A549 (cell line): Measurements from ENCODE around the gene PAEP. TPM values are rescaled to one million over a fixed set of nuclear protein-coding genes. Genes with fewer than 3 reads are reported as not detected.
A peak's percentile ranks its signal among the peaks of the same experiment; 100 is the strongest.

Experiments used
- ATAC-seq, 2 experiments: fragments of 200-7000 bp in 1 of 2; fragments of >200 bp in 1 of 2; cut with Nextera tagmentation in 1 of 2; cut with Tn5 transposase in 1 of 2; 3 replicates each; pipeline versions ENCODE4 v1.8.0 to v1.9.1; 2018 to 2020; ENCODE audit warnings: mild to moderate bottlenecking in 1 of 2, moderate library complexity in 1 of 2
- CTCF ChIA-PET: fragments of 300-600 bp; sonication (Branson Sonifier 250); formaldehyde crosslinking; extraction: SDS; loops from one replicate; lab custom pipeline; 2021; ENCODE audit warnings: antibody characterized with exemption, inconsistent platforms; lab: Yijun Ruan, JAX
- POLR2A ChIA-PET: fragments of 350-600 bp; formaldehyde crosslinking; extraction: SDS; loops from one replicate; lab custom pipeline; 2021; ENCODE audit warnings: antibody characterized with exemption, inconsistent platforms; lab: Yijun Ruan, JAX
- DNase-seq, 2 experiments: peaks; one replicate each; pipeline versions ENCODE4 v3.0.0 to v3.0.0-alpha.2; 2011 to 2016; ENCODE audit warnings: low read depth in 1 of 2, low spot score in 1 of 2
- FAIRE-seq: peaks from 2 replicates; lab custom pipeline; 2011; peaks lifted over from hg19 to GRCh38; lab: Jason Lieb, UNC
- H3K27ac ChIP-seq, 2 experiments: fragments of >200 bp; sonication (Bioruptor Twin); formaldehyde crosslinking; 3 replicates each; pipeline ENCODE4 v1.5.1; 2016 to 2017
- H3K4me1 ChIP-seq: fragments of >200 bp; sonication (Bioruptor Twin); formaldehyde crosslinking; 3 replicates; pipeline ENCODE4 v1.6.1; 2016
- H3K4me2 ChIP-seq: fragments of >200 bp; sonication (Bioruptor Twin); formaldehyde crosslinking; 3 replicates; pipeline ENCODE4 v1.6.1; 2016
- H3K4me3 ChIP-seq: fragments of >200 bp; sonication (Bioruptor Twin); formaldehyde crosslinking; 3 replicates; pipeline ENCODE4 v1.5.1; 2016
- H3K9me3 ChIP-seq: fragments of >200 bp; sonication (Bioruptor Twin); formaldehyde crosslinking; 3 replicates; pipeline ENCODE4 v1.6.1; 2016
- ATOH8 ChIP-seq: fragments of 250-450 bp; sonication (Bioruptor Pico); IDR thresholded peaks from 2 replicates; pipeline ENCODE4 v1.5.0; 2020; ENCODE audit warnings: low read depth, mild to moderate bottlenecking, moderate library complexity
- CEBPB ChIP-seq, 2 experiments: fragments of >200 bp in 1 of 2; sonication (Bioruptor Twin) in 1 of 2; formaldehyde crosslinking in 1 of 2; IDR thresholded peaks; 2 replicates each; pipeline ENCODE4 v1.6.1; 2012 to 2016
- CHD2 ChIP-seq: fragments of 150-350 bp; IDR thresholded peaks from 2 replicates; pipeline ENCODE4 v1.6.1; 2014; ENCODE audit warnings: low read length; ENCODE audit not compliant: partially characterized antibody
- EHF ChIP-seq: fragments of 250-450 bp; sonication (Bioruptor Pico); IDR thresholded peaks from 2 replicates; pipeline ENCODE4 v1.5.0; 2020; ENCODE audit warnings: mild to moderate bottlenecking
- EHMT2 ChIP-seq: fragments of 200-600 bp; sonication (generic); IDR thresholded peaks from 2 replicates; pipeline ENCODE4 v1.6.1; 2016; ENCODE audit warnings: antibody characterized with exemption, low read depth, mild to moderate bottlenecking, moderate library complexity
- EP300 ChIP-seq, 2 experiments: fragments of >200 bp; sonication (Bioruptor Twin); formaldehyde crosslinking; IDR thresholded peaks; 2 replicates in 1 of 2; 3 replicates in 1 of 2; pipeline ENCODE4 v1.6.1; 2016 to 2017
- ESRRA ChIP-seq: fragments of 150-350 bp; IDR thresholded peaks from 2 replicates; pipeline ENCODE4 v1.6.1; 2014; ENCODE audit warnings: mild to moderate bottlenecking, low read length, borderline replicate concordance
- FOSL2 ChIP-seq, 2 experiments: fragments of 450-650 bp in 1 of 2; fragments of >200 bp in 1 of 2; sonication (Bioruptor Twin) in 1 of 2; formaldehyde crosslinking; IDR thresholded peaks; 2 replicates each; pipeline versions ENCODE4 v1.5.0 to v1.6.1; 2016 to 2020; ENCODE audit warnings: mild to moderate bottlenecking in 1 of 2, moderate library complexity in 1 of 2
- FOXS1 ChIP-seq: fragments of 250-450 bp; sonication (Bioruptor Pico); IDR thresholded peaks from 2 replicates; pipeline ENCODE4 v1.5.0; 2020; ENCODE audit warnings: mild to moderate bottlenecking, moderate library complexity
- HEYL ChIP-seq: fragments of 250-450 bp; sonication (Bioruptor Pico); IDR thresholded peaks from 2 replicates; pipeline ENCODE4 v1.8.0; 2021; ENCODE audit warnings: mild to moderate bottlenecking, moderate library complexity
- JUN ChIP-seq, 2 experiments: fragments of >200 bp; sonication (Bioruptor Twin); formaldehyde crosslinking; IDR thresholded peaks; 2 replicates in 1 of 2; 3 replicates in 1 of 2; pipeline ENCODE4 v1.6.1; 2016 to 2017
- KDM1A ChIP-seq: fragments of 200-600 bp; sonication (generic); IDR thresholded peaks from 2 replicates; pipeline ENCODE4 v1.6.1; 2016; ENCODE audit warnings: low read depth, mild to moderate bottlenecking
- NPAS2 ChIP-seq: fragments of 250-450 bp; sonication (Bioruptor Pico); IDR thresholded peaks from 2 replicates; pipeline ENCODE4 v1.8.0; 2022; ENCODE audit warnings: mild to moderate bottlenecking, moderate library complexity, borderline replicate concordance
- PBX3 ChIP-seq: IDR thresholded peaks from 2 replicates; pipeline ENCODE4 v1.6.1; 2012
- POLR2A ChIP-seq: IDR thresholded peaks from 2 replicates; pipeline ENCODE4 v1.6.1; 2012; ENCODE audit warnings: mild to moderate bottlenecking, low read length
- USF2 ChIP-seq: fragments of 450-650 bp; IDR thresholded peaks from 2 replicates; pipeline ENCODE4 v1.6.1; 2014; ENCODE audit warnings: antibody characterized with exemption
- ZNF302 ChIP-seq: fragments of 250-450 bp; sonication (Bioruptor Pico); IDR thresholded peaks from 2 replicates; pipeline ENCODE4 v1.9.0; 2021; ENCODE audit warnings: inconsistent platforms, mild to moderate bottlenecking, moderate library complexity
- WGBS: methylation state at CpG from one replicate; pipeline ENCODE4 v1.1.6; 2017; ENCODE audit errors: missing lambda C conversion rate; 5-methylcytosine and 5-hydroxymethylcytosine counted together
- polyA plus RNA-seq, 4 experiments: library from polyadenylated mRNA; depleted of rRNA in 3 of 4; stranded (reverse); fragments of >200 nt; fragmentation: RNase III in 1 of 4; extraction: RNeasy Plus Mini Kit Qiagen cat#74134 plus additional on column Dnase treatment in 1 of 4; gene quantifications; 2 replicates in 3 of 4; 3 replicates in 1 of 4; pipeline ENCODE4 v1.2.3, GENCODE V29; 2011 to 2017
- TF ChIP-seq, protein P1 (sequence below): fragments of >200 bp; sonication (Bioruptor Twin); formaldehyde crosslinking; IDR thresholded peaks from 3 replicates; pipeline ENCODE4 v1.6.1; 2016
- TF ChIP-seq, protein P2 (sequence below): fragments of >200 bp; sonication (Bioruptor Twin); formaldehyde crosslinking; IDR thresholded peaks from 2 replicates; pipeline ENCODE4 v1.6.1; 2016
- TF ChIP-seq, protein P3 (sequence below): fragments of 250-450 bp; sonication (Bioruptor Pico); IDR thresholded peaks from 2 replicates; pipeline ENCODE4 v1.5.0; 2021; ENCODE audit warnings: mild to moderate bottlenecking, moderate library complexity, borderline replicate concordance
- TF ChIP-seq, protein P4 (sequence below): IDR thresholded peaks from 2 replicates; pipeline ENCODE4 v1.6.1; 2012; ENCODE audit warnings: low read depth, borderline replicate concordance

The PAEP gene
- polyA plus RNA-seq, 2 of the 4 experiments (the other 2 are of a cell fraction), result not detected

GRCh38 chr9:135608999-135609317 lies 47.4 kb downstream of the PAEP start:
- no peak overlapping the region for H3K4me2 ChIP-seq
- no peaks in the 10 kb centered on the region for H3K4me1 ChIP-seq
- FAIRE-seq (no peak), DNase-seq (no peak), ATAC-seq (no peak)
- no peaks in the 10 kb centered on the region for H3K9me3 ChIP-seq
- ChIA-PET CTCF (interaction anchor here (1.2 kb wide), 1 partner anchor 8 kb away, joined by 3 read pairs; no protein-coding TSS in a partner anchor), POLR2A (no interaction called here)
- H3K4me3 ChIP-seq, result no peak overlapping the region
- 73% methylated on average over 7 of the region's 15 CpGs for whole genome bisulfite sequencing
- TF ChIP-seq, protein P1, sequence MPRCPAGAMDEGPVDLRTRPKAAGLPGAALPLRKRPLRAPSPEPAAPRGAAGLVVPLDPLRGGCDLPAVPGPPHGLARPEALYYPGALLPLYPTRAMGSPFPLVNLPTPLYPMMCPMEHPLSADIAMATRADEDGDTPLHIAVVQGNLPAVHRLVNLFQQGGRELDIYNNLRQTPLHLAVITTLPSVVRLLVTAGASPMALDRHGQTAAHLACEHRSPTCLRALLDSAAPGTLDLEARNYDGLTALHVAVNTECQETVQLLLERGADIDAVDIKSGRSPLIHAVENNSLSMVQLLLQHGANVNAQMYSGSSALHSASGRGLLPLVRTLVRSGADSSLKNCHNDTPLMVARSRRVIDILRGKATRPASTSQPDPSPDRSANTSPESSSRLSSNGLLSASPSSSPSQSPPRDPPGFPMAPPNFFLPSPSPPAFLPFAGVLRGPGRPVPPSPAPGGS, result no peak
- no peak for TF ChIP-seq HEYL (CRISPR knock-in tag)
- TF ChIP-seq KDM1A, result no peak
- TF ChIP-seq JUN (IDR thresholded peaks at IDR 0.05), result no peak
- no peak overlapping the region for H3K27ac ChIP-seq

DNA sequence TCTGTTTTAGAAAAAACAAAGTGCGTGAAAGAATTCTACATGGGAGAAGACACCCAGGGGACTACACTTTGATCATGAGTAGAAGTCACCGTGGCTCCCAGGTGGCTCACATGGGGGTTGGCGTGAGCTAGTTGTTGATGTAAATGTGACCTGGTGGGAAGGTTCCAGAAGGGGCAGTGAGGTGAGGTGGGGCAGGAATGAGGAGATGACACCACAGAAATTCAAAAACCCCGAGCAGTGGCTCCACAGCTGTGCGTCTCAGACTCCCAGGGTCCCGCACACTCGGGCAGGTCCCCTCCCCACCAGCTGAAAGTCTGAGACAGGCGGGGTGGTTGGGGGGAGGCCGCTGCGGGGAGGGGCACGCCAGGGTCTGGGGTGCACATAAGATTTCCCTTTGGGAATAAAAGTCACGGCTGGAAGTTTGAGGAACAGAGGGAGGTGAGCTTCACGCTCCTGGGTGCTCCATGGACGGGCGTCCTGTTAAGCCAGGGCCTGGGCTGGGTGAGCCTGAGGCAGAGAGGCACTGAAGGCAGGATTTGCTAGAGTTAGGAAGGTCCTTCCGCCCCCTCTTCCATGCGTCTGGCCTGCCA lies 47.9 kb downstream of the PAEP start:
- FAIRE-seq (no peak), ATAC-seq (0 out of 6 replicates have a peak, but pooled peaks of 1 of the 2 experiments have one; percentile 18), DNase-seq (no peak)
- Histone ChIP-seq H3K4me3 (no peak overlapping the region), H3K4me1 (no peaks in the 10 kb centered on the region), H3K27ac (no peak overlapping the region), H3K4me2 (no peak overlapping the region), H3K9me3 (no peaks in the 10 kb centered on the region)
- 58% methylated on average over 17 of the region's 17 CpGs for WGBS
- ChIA-PET POLR2A (no interaction called here), CTCF (interaction anchor here (1.2 kb wide), 1 partner anchor 9 kb away, joined by 3 read pairs; no protein-coding TSS in a partner anchor)
- TF ChIP-seq ZNF302 (no peak), ATOH8 (CRISPR knock-in tag) (no peak), EP300 (IDR thresholded peaks at IDR 0.05) (no peak), USF2 (no peak), FOSL2 (IDR thresholded peaks at IDR 0.05) (no peak), FOSL2 (CRISPR knock-in tag; IDR thresholded peaks at IDR 0.05) (no peak), ESRRA (no peak), EHF (CRISPR knock-in tag) (no peak), FOXS1 (CRISPR knock-in tag) (no peak), NPAS2 (CRISPR knock-in tag) (no peak), POLR2A (no peak), EHMT2 (no peak), CEBPB (IDR thresholded peaks at IDR 0.05) (no peak), CHD2 (no peak), PBX3 (no peak)
- TF ChIP-seq, protein P2, sequence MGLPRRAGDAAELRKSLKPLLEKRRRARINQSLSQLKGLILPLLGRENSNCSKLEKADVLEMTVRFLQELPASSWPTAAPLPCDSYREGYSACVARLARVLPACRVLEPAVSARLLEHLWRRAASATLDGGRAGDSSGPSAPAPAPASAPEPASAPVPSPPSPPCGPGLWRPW, result no peak
- TF ChIP-seq, protein P3, sequence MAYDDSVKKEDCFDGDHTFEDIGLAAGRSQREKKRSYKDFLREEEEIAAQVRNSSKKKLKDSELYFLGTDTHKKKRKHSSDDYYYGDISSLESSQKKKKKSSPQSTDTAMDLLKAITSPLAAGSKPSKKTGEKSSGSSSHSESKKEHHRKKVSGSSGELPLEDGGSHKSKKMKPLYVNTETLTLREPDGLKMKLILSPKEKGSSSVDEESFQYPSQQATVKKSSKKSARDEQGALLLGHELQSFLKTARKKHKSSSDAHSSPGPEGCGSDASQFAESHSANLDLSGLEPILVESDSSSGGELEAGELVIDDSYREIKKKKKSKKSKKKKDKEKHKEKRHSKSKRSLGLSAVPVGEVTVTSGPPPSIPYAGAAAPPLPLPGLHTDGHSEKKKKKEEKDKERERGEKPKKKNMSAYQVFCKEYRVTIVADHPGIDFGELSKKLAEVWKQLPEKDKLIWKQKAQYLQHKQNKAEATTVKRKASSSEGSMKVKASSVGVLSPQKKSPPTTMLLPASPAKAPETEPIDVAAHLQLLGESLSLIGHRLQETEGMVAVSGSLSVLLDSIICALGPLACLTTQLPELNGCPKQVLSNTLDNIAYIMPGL, result no peak
- TF ChIP-seq, protein P4, sequence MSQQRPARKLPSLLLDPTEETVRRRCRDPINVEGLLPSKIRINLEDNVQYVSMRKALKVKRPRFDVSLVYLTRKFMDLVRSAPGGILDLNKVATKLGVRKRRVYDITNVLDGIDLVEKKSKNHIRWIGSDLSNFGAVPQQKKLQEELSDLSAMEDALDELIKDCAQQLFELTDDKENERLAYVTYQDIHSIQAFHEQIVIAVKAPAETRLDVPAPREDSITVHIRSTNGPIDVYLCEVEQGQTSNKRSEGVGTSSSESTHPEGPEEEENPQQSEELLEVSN, result no peak
- TF ChIP-seq, protein P1, result no peak
